G401 (cell line): Measurements from ENCODE around the gene NARS2. TPM values are rescaled to one million over a fixed set of nuclear protein-coding genes. Genes with fewer than 3 reads are reported as not detected.

Experiments
- DNase-seq: peaks from one replicate; pipeline ENCODE4 v3.0.0-alpha.2; 2015; ENCODE audit warnings: low spot score
- in situ Hi-C: cut with HindIII; loops from 2 replicates; pipeline ENCODE4 v1.10.0; 2016; ENCODE audit warnings: low sequenced_read_pairs, mixed read lengths
- total RNA-seq: library from RNA; depleted of rRNA; stranded (reverse); fragments of >200 nt; shearing (Covaris generic); gene quantifications from 2 replicates; pipeline ENCODE4 v1.2.3, GENCODE V29; 2014

Gene NARS2
- total RNA-seq, 1 experiment from 2014 or later: 54.9 TPM

DNA sequence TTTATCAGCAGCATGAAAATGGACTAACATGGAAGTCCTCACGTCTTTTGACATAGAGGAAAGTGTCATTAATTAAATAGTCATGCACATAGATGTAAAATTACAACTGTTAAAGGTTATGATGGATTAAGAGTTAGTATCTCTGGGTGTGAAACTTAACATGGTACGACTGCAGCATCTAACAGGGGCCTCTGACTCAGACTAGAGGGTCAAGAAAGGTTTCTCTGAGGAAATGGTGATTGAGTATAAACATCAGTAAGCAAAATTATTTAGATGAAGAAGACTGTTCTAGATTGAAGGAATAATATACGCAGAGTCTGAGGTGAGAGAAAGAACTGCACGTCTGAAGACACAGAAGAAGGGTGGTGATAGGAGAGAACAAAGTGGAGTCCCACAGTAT is 114.9 kb downstream of the NARS2 start:
- DNase-seq: no peak
- in situ Hi-C loops: no loop called here

DNA sequence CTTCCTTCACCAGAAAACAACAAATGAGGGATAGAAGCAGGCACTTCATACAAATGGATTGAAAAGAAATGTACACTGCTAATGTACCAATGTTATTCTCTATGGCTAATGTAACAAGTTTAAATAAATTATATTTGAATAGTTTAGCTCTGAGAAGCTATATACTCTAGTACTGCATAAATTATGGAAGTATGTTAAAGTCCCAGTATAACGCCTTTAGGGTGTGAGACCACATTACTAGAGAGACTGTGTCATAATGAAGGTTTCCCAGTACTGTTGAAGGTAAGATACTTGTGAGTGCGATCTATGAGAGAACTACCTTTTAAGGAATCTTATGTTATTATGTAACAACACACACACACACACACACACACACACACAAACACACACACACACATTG is 117.2 kb downstream of the NARS2 start:
- DNase-seq: no peak
- in situ Hi-C loops: no loop called here

DNA sequence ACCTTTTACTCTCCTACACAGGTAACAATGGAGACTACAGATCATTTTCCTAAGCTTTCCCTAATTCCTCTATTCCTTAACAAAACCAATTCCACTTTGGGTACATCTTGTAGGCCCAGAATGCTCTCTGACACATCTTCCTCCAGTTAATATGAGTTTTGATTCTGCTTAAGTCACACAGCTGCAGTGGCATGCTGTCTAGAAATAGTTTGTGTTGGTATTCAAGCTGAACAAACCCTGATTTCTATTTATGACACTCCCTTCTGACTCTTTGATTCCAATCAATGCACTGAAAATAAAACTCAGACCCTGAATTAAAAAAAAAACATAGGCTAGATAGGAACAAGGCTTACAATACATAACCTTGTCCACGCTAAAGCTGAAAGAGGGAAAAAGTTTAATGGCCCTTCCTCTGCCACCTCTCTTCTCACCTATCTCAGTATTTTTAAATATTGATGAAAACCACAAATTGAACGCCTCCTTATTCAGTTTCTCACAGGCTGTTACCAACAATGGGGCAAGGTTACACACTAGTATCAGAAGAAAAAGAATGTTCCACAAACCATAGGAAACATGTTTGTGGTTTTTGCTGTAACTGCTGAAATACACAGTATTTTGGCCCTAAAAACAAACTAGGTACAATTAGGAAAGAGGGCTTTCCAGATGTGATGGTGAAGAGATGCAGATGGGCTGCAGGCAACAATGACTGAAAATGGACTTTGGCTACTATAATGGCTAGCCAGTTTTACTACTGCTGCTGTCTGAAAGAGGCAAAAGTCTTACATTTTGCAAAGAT is 121.3 kb downstream of the NARS2 start:
- in situ Hi-C loops: no loop called here
- no peak for DNase-seq

DNA sequence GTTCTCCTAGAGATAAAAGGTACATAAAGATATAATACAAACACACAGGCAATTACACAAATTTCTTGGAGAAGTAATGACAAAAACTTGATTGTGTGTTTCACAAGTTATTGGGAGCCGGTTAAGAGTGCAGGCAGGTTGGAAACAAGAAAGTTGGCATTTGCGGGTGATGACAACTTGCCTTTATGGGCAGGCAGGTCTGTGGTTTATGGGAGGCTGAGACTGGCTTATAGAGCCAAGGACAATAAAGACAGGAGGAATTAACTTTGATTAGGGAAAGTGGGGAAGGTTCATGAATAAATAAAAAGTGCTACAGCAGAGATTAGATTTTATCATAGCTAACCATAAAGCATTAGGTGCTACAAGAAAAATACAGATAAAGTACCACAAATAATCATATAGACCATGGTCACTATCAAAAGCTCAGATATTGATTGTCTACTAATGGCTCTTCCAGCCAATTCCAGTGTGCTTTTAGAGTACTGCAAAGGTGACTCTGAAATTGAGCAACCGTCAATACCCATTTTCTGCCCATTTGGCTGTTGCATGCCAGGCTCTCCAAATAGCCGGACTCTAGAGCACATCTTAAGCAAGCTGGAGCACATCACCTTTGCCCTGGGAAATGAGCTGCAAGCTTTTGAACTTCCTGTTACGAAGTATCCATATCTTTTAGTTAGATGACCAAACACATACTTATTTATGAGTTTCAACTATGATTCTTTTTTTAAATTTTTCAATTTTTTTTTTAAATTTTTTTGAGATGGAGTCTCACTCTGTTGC is 123.1 kb downstream of the NARS2 start:
- in situ Hi-C loops: no loop called here
- no peak for DNase-seq

DNA sequence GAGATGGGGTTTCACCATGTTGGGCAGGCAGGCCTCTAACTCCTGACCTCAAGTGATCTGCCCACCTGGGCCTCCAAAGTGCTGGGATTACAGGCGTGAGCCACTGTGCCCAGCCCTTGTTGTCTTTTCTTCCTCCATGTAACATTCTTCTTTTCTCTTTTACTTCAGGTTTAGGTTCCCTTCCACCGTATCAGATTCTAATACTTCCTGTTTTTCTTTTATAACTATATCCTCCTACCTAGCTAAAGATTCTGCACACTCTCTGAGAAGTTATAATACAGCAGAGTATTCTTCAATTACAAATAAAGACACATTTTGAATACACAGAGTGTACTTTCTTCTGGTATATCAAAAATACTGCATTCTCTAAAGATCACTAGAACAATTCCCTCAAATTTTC is 123.8 kb downstream of the NARS2 start:
- DNase-seq: no peak

DNA sequence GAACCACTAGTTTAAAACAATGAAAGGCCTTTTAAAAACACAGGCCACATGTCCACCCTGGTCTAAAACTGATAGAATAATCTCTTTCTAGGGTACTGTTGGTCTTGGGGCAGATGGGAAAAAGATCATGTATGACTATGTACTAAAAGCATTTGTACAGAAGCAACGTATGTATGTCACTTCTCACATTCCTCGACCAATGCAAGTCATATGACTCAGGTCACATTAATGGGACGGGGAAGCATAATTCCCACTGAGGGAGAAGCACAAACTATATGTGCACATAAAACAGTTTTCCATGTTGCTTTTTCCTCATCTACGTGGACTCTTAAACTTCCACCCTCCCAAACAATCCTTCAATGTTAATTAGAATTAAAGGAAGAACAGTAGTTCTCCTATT is 124.8 kb downstream of the NARS2 start:
- in situ Hi-C loops: no loop called here
- no peak for DNase-seq

More for the DNA sequence above, 123.8 kb downstream of the NARS2 start:
- in situ Hi-C loops: no loop called here

DNA sequence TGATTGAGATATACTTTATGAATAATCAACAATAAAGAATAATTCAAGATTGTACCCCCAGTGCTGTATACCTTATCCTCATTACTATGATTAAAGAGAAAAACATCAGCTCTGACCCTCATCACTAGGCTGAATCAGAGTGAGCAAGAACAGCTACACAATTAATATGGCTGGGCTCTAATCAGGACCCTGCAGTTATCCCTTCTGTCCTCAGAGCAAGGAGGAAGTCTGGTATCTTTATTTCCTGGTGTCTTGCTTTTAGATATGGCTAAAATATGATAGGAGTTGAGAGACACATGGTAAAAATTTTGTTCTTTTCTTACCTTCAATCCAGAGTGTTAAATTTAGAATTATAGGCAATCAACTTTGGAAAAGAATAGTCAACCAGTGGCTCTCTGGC is 128.5 kb downstream of the NARS2 start:
- in situ Hi-C loops: no loop called here
- no peak for DNase-seq

DNA sequence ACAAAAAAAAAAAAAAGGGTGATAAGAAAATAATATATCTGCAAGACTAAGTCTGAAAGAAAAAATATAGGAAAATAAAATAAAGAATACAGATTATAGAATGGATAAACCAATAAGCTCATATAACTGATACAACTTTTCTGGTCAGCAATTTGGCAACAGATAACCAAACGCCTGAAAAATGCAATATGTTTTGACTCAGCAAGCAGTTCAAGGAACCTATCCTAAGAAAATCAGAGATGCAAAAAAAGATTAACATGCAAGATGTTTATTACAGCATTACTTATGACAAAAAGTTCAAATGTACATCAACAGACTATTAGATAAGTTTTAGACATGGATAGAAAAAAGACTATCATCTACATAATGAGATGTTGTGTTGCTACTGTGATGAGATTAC is 129.9 kb downstream of the NARS2 start:
- in situ Hi-C loops: no loop called here
- DNase-seq: no peak

DNA sequence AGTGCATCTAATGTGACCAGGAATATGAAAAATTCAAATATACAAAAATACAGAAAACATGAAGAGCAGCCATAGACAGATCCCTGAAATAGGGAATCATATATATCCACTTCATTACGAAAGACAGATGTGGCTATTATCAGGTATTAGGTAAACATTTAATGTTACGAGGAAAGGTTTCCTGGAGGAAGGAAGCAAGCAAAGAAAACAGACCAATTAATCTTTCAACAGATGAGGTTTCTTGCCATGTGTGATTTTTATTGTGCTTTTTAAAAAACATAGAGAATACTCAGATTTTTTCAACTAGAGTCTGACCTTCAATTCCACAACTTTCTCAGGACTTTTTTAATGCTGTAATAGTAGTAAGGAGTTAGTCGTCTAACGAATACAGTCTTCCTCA is 132.7 kb downstream of the NARS2 start:
- no peak for DNase-seq
- in situ Hi-C loops: no loop called here

DNA sequence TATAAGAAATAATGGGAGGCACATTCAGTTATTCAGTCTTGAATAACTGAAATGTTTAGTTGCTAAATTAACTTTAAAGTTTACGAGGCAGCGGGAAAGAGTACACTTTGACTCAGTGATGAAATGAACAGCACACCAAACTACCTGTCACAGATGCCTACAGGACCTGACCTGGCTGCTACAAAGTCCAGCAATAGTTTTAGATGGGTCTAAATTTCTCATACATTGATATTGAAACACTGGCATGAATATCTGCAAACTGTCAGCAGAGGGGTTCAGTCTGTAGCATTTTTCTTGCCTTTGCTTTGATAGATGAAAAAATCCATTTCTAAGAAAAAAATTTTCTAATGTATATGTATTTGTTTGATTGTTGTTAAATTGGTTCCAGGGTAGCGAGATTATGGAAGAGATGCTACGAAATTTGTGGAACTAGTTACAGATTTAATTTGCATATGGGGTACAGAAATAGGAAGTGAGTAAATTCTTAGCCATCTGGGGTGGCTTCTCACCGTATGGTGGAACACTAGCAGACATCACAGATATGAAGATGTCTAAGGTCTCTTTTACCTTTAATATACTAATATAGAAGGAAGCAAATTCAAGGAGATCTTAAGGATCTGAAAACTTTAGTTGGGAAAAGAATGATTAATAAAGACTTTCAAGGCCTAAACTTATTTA is 136.2 kb downstream of the NARS2 start:
- in situ Hi-C loops: no loop called here
- no peak for DNase-seq

DNA sequence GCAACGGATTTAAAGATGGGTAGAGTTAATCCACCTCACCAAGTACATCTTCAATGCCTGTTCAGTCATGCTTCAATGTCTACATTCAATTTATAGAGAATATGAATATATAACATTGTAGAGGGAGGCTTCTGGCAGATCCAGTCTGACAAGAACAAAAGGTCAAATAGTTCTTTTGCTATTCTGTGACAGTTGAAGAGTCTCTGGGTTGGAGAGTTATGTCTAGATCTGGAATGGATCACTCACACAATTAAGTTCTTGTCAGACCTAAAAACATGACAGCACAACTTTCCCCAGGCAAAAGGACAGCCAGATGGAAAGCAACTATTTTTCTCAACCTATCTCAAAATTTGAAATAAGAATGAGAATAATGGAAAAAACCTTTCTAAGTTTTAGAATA is 141.7 kb downstream of the NARS2 start:
- DNase-seq: no peak
- in situ Hi-C loops: no loop called here

DNA sequence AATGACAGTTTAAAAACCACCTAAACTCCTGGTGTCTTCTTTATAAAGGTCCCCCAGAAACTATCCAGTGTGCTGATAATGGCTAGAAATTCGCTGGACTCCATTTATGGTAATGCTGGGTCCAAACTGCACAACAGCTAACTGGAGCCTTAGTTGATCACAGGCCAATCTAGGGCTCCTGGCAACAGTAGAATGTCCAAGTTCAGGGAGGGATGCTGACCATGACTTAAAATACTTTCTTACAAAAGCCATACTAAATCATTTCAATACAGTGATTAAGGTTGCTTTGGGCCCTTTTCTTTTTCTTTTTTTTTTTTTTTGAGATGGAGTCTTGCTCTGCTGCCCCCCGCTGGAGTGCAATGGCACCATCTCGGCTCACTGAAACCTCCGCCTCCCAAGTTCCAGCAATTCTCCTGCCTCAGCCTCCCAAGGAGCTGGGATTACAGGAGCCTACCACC is 142.6 kb downstream of the NARS2 start:
- no peak for DNase-seq
- in situ Hi-C loops: no loop called here

DNA sequence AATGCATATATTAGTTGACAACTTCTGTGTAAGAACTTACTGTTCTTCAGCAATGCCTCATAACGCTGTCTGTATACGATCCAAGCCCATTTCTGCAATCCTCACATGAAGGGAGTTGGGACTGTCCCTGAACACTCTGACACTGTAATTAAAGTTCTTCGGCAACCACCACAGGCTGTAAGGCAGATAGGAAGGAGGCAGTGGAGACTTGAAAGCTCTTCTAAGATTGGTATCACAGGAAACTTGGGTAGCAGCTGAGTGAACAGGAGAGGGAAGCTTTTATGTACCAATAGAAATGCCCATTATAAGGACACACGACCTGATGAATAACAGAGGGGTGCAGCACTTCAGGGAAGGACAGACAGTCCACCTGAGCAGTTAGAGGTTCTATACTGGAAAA is 145.0 kb downstream of the NARS2 start:
- in situ Hi-C loops: no loop called here
- no peak for DNase-seq

DNA sequence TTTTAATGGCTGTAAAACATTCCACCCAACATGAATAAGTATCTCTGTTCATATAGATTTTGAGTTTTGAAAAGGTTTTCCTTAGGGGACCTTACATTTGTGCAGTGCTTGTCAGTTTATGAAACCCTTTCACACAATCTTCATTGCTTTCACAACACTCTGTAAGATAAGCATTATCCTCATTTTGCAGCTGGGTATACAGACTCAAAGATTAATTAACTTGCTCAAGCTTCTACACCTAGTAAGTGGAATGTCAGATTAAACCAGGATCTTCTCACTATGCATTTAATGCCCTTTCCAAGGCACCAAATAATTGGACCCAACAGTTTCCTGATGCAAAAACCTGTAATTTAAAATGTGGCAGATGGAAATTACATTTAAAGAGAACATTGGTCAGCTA is 145.5 kb downstream of the NARS2 start:
- in situ Hi-C loops: no loop called here
- DNase-seq: no peak

DNA sequence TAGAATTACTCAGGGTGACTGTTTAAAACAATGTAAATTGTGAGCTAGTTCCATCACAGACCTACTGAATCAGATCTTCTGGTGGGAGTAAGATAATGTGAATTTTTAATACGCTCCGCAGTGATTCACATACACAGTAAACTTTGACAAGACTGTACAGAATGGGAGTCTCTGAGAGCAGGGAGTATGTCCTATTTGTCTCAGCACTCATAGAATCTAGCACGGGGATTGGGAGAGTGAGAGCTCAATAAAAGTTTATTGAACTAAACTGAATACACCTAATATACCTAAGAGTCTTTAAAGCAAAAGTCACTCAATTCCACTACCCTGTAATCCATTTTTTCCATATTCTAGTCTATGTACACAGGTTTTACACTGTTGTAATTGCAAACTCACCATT is 145.9 kb downstream of the NARS2 start:
- in situ Hi-C loops: no loop called here
- DNase-seq: no peak

DNA sequence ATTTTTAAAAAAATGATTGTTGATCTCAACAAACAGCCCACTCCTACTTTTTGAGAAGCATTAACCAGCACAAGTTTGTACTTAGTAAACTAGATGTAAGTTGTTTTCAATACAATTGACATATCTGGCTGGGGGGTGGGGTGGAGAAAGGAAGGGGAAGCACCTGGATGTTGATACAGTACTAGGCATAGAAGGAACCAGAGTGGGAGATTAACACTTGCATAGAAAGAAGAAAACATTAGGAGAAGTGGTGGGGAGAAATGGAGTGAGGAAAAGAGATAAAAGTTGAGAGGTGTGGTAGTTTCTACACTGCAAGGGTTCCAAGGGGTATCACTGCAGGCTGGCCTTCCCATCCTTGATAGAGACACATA is 146.4 kb downstream of the NARS2 start:
- in situ Hi-C loops: no loop called here
- no peak for DNase-seq

DNA sequence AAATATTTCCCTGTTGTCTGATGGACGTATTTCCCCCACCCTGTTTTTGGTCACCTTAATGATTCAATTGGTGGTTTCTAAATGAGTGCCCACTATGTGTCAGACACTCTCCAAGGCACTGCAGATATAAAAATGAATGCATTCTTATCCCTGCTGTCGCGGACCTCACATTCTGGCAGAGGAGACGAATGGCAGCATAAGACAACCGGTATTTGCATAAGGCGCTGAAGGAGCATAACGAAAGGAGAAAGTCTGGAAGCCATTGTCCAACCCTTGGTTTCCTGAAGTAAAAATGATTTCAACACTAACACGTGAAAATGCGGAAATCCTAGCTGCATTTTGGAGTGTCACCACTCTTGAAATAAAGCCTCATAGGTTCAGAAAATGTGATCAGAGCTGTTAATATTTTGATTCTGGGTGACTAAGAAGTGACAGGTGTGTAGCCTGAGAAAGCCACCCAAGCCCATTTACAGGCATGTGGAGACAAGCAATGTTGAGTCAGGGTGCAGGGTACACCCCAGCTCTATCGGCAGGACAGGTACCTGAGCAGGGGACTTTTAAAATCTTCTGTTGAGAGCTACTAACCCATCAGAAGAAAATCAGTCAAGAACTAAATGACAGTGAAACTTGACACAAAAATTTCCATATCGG is 146.9 kb downstream of the NARS2 start:
- no peak for DNase-seq
- in situ Hi-C loops: no loop called here

DNA sequence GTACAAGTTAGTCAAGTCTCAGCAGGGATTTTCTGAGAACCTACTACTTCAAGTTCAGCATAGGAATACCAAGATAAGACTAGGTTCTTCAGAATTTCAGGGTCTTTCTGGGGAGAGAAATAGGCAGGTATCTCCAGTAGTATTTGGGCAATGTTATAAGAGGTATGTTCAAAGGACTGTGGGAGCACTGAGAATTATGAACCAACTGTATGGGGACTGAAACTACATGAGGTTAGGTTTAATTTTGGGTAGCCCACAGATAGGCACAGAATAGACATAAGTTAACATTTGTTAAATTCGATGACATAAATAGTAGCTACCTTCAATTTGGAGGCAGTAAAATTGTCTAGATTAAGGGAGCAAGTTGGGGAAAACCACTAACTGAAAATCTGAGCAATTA is 147.8 kb downstream of the NARS2 start:
- no peak for DNase-seq
- in situ Hi-C loops: no loop called here

DNA sequence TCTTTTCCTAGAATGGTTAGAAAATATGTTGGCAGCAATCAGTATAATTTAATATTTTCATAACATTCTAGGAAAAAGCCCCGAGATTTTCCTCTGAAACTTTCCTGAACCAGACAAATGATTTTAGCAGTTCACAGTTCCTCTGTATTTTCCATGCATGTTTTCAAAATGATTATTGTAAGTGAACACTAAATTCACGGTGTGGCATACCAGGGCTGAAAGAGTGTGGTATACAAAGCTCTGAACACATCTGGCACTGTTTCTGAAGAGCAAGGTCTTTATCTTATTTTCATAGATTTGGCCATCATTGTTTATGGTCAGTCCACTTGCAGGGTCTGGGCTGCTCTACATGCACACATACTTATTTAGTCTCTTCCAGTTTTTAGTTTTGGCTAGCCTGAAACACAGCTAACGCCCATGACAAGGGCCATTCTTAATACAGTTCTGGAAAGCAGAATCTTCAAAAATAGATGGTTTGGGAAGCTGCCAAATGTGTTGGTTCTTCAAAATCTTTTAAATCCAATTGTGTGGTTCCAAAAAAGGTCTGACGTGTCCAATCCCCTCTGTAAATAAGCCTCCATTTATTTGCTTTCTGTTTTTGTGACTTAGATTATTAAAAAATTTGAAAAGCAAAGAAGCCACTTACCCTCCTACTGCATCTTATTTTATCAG is 149.1 kb downstream of the NARS2 start:
- DNase-seq: no peak
- in situ Hi-C loops: no loop called here
